K562 (cell line): ENCODE results near the gene RNU6-9. TPM values are rescaled to one million over a fixed set of nuclear protein-coding genes. Genes with fewer than 3 reads are reported as not detected.

ENCODE experiments used
- CBX1 ChIP-seq: sonication (generic); IDR thresholded peaks from 2 replicates; pipeline ENCODE4 v1.6.1; 2016; ENCODE audit warnings: antibody characterized with exemption, low read depth, mild to moderate bottlenecking
- CBX2 ChIP-seq: fragments of 200-600 bp; sonication (generic); IDR thresholded peaks from one replicate; pipeline ENCODE4 v1.6.1; 2012; ENCODE audit warnings: mild to moderate bottlenecking, low read length, inconsistent platforms; ENCODE audit not compliant: insufficient read depth, poor library complexity, severe bottlenecking
- GTF3C2 ChIP-seq: IDR thresholded peaks from 3 replicates; pipeline ENCODE4 v1.6.1; 2011; ENCODE audit warnings: borderline replicate concordance, mild to moderate bottlenecking, moderate library complexity; ENCODE audit not compliant: insufficient read length; ENCODE audit errors: extremely low read depth
- HNRNPH1 ChIP-seq: fragments of 200-400 bp; formaldehyde crosslinking; optimal IDR thresholded peaks from 2 replicates; pipeline ENCODE3; 2017; ENCODE audit warnings: low read depth, mild to moderate bottlenecking, low read length, moderate library complexity
- HOMEZ ChIP-seq: fragments of 250-450 bp; sonication (Bioruptor Pico); IDR thresholded peaks from 2 replicates; pipeline ENCODE4 v1.4.0; 2020; ENCODE audit warnings: mild to moderate bottlenecking, moderate library complexity
- JUND ChIP-seq, 2 experiments: IDR thresholded peaks; 2 replicates in 1 of 2; 3 replicates in 1 of 2; pipeline ENCODE4 v1.6.1; 2011; ENCODE audit warnings: borderline replicate concordance in 2 of 2, low read depth in 2 of 2, low read length in 2 of 2, improper control_type of control experiment in 1 of 2, missing biosample characterization in 1 of 2, missing genetic modification characterization in 1 of 2, missing genetic modification reagents in 1 of 2
- NR3C1 ChIP-seq: sonication (generic); formaldehyde crosslinking; IDR thresholded peaks from 2 replicates; pipeline ENCODE4 v1.8.1; 2022; ENCODE audit warnings: missing genetic modification reagents
- OTX1 ChIP-seq: fragments of 450-650 bp; formaldehyde crosslinking; IDR thresholded peaks from 2 replicates; pipeline ENCODE4 v1.4.0; 2022; ENCODE audit warnings: mild to moderate bottlenecking
- RAD21 ChIP-seq, 2 experiments: fragments of 250-450 bp in 1 of 2; fragments of 450-650 bp in 1 of 2; sonication (Bioruptor Pico) in 1 of 2; formaldehyde crosslinking in 1 of 2; IDR thresholded peaks in 1 of 2; conservative IDR thresholded peaks in 1 of 2; 2 replicates each; pipeline versions ENCODE4 v1.4.0 to v1.8.0; 2020 to 2022; ENCODE audit warnings: mild to moderate bottlenecking in 2 of 2, moderate library complexity in 1 of 2
- SRSF9 ChIP-seq: fragments of 200-400 bp; formaldehyde crosslinking; IDR thresholded peaks from 2 replicates; pipeline ENCODE4 v1.6.1; 2017; ENCODE audit warnings: low read depth, low read length, borderline replicate concordance
- TAF15 ChIP-seq: fragments of 200-400 bp; formaldehyde crosslinking; IDR thresholded peaks from 2 replicates; pipeline ENCODE4 v1.6.1; 2017; ENCODE audit warnings: mild to moderate bottlenecking, low read depth, low read length, moderate library complexity
- TAL1 ChIP-seq: fragments of 450-650 bp; IDR thresholded peaks from 2 replicates; pipeline ENCODE4 v1.6.1; 2016; ENCODE audit warnings: mild to moderate bottlenecking
- ZBTB49 ChIP-seq: sonication (generic); formaldehyde crosslinking; IDR thresholded peaks from 2 replicates; pipeline ENCODE4 v1.8.0; 2022; ENCODE audit warnings: missing genetic modification reagents, mild to moderate bottlenecking, borderline replicate concordance
- ZFX ChIP-seq: sonication (generic); formaldehyde crosslinking; IDR thresholded peaks from 2 replicates; pipeline ENCODE4 v1.8.0; 2022; ENCODE audit warnings: mild to moderate bottlenecking, missing genetic modification reagents, moderate library complexity
- ZNF449 ChIP-seq: fragments of 250-450 bp; sonication (Bioruptor Pico); IDR thresholded peaks from 2 replicates; pipeline ENCODE4 v1.8.0; 2022; ENCODE audit warnings: moderate library complexity, mild to moderate bottlenecking, inconsistent platforms
- polyA plus RNA-seq, 8 experiments: library from polyadenylated mRNA; depleted of rRNA in 4 of 8; stranded (reverse) in 5 of 8; unstranded in 3 of 8; fragments of >200 nt; fragmentation: Nextera tagmentation in 2 of 8; fragmentation: Illumina TruSeq in 1 of 8; extraction: Ambion mirVana in 2 of 8; extraction: Trizol in 1 of 8; gene quantifications; 2 replicates each; pipeline versions ENCODE4 v1.2.1 to v1.2.3, GENCODE V29; 2011 to 2014; ENCODE audit warnings: inconsistent platforms in 1 of 8, missing spikeins in 1 of 8
- total RNA-seq, 7 experiments: library from RNA; depleted of rRNA in 6 of 7; stranded (reverse); fragments of >200 nt in 6 of 7; fragmentation: Illumina TruSeq in 2 of 7; extraction: Trizol in 2 of 7; gene quantifications; 2 replicates each; pipeline versions ENCODE4 v1.2.1 to v1.2.3, GENCODE V29; 2011 to 2021; ENCODE audit warnings: low replicate concordance in 1 of 7

The RNU6-9 gene
- total and polyA plus RNA-seq, 9 of the 15 experiments (the other 6 are each of a cell fraction or from before 2014, with no cell fraction given) = not detected

GRCh38 chr19:917323-918151 lies 24.3 kb downstream of the RNU6-9 start, which contains the start of gene KISS1R (continued):
- TF ChIP-seq GTF3C2 (peak; percentile 85), TAF15 (no peak), SRSF9 (no peak), ZFX (CRISPR knock-in tag) (peak; percentile 90), ZBTB49 (0 out of 2 replicates have a peak, but pooled peaks have one; percentile 28), NR3C1 (CRISPR knock-in tag) (no peak; the same call in 1 of the 2 replicates), ZNF449 (no peak), TAL1 (no peak), HNRNPH1 (no peak), JUND (IDR thresholded peaks at IDR 0.05; ENCODE audit: borderline replicate concordance, low read depth, low read length) (peak; percentile 51; the same call in 1 of the 2 replicates), JUND (tag; IDR thresholded peaks at IDR 0.05; ENCODE audit: borderline replicate concordance, low read depth, low read length) (no peak; the same call in 2 of the 3 replicates), OTX1 (no peak), HOMEZ (CRISPR knock-in tag) (no peak), CBX1 (peak; percentile 98), RAD21 (CRISPR knock-in tag; conservative IDR thresholded peaks at IDR 0.05 in 1 of 2, IDR thresholded peaks at IDR 0.05 in 1 of 2) (peak; percentile 90 to 96), CBX2 (no peak)
